ENCODE data around the gene CLIC4.
A peak's percentile ranks its signal among the peaks of the same experiment; 100 is the strongest.

The CLIC4 gene

GRCh38 chr1:24867084-24867870 is 122.0 kb downstream of the CLIC4 start:
- H3K27ac ChIP-seq (ENCODE audit: insufficient read depth in 1 of 2, low read depth in 1 of 2, low read length in 2 of 2, poor library complexity in 1 of 2, severe bottlenecking in 2 of 2): no peak overlapping the region
- H3K9me3 ChIP-seq (ENCODE audit: control extremely low read depth in 1 of 5, control insufficient read depth in 4 of 5, insufficient read depth in 2 of 5, low read depth in 1 of 5, low read length in 4 of 5): no peaks in the 10 kb centered on the region
- DNase-seq: no peak
- ChIA-PET CTCF (interaction anchor here (1.5 kb wide), 1 partner anchor 31 kb away, joined by 4 read pairs; no protein-coding TSS in a partner anchor), POLR2A (no interaction called here)
- H3K4me3 ChIP-seq (ENCODE audit: control insufficient read depth in 1 of 7, extremely low read depth in 1 of 7, insufficient read depth in 4 of 7, low read depth in 2 of 7, low read length in 6 of 7): no peak overlapping the region
- H3K27me3 ChIP-seq (replicated peaks in 2 of 5; ENCODE audit: control insufficient read depth in 4 of 5, insufficient read depth in 5 of 5, low read length in 4 of 5): no peaks in the 10 kb centered on the region
- H3K4me1 ChIP-seq (ENCODE audit: control extremely low read depth in 1 of 4, control insufficient read depth in 4 of 4, insufficient read depth in 4 of 4, low read length in 3 of 4): peaks cover 2 to 77% (median 60%) of the 10 kb centered on the region in 4 experiments
- H3K36me3 ChIP-seq (ENCODE audit: control insufficient read depth in 4 of 4, insufficient read depth in 4 of 4, low read length in 3 of 4): peaks cover 0 to 21% (median 13%) of the 10 kb centered on the region in 4 experiments
- WGBS (ENCODE audit: insufficient coverage): 94% methylated on average over 18 of the region's 18 CpGs

- DNase-seq: no peak
- Histone ChIP-seq H3K36me3 (ENCODE audit: control insufficient read depth in 4 of 4, insufficient read depth in 4 of 4, low read length in 3 of 4) (peaks cover 0 to 21% (median 13%) of the 10 kb centered on the region in 4 experiments), H3K9me3 (ENCODE audit: control extremely low read depth in 1 of 5, control insufficient read depth in 4 of 5, insufficient read depth in 2 of 5, low read depth in 1 of 5, low read length in 4 of 5) (no peaks in the 10 kb centered on the region), H3K4me1 (ENCODE audit: control extremely low read depth in 1 of 4, control insufficient read depth in 4 of 4, insufficient read depth in 4 of 4, low read length in 3 of 4) (peaks cover 2 to 87% (median 66%) of the 10 kb centered on the region in 4 experiments), H3K27me3 (replicated peaks in 2 of 5; ENCODE audit: control insufficient read depth in 4 of 5, insufficient read depth in 5 of 5, low read length in 4 of 5) (no peaks in the 10 kb centered on the region), H3K27ac (ENCODE audit: insufficient read depth in 1 of 2, low read depth in 1 of 2, low read length in 2 of 2, poor library complexity in 1 of 2, severe bottlenecking in 2 of 2) (no peak overlapping the region), H3K4me3 (ENCODE audit: control insufficient read depth in 1 of 7, extremely low read depth in 1 of 7, insufficient read depth in 4 of 7, low read depth in 2 of 7, low read length in 6 of 7) (no peak overlapping the region)
- ChIA-PET POLR2A (no interaction called here), CTCF (interaction anchor here (0.6 to 1.5 kb wide), 6 partner anchors 14 to 45 kb away, joined by 3 to 7 read pairs (median 3); no protein-coding TSS in a partner anchor)
- WGBS (ENCODE audit: insufficient coverage): 92% methylated on average over 12 of the region's 22 CpGs
These were observed 123.0 kb downstream of the CLIC4 start for GRCh38 chr1:24868016-24868875.

- no peaks in the 10 kb centered on the region for H3K27me3 ChIP-seq (replicated peaks in 2 of 5; ENCODE audit: control insufficient read depth in 4 of 5, insufficient read depth in 5 of 5, low read length in 4 of 5)
- H3K27ac ChIP-seq (ENCODE audit: insufficient read depth in 1 of 2, low read depth in 1 of 2, low read length in 2 of 2, poor library complexity in 1 of 2, severe bottlenecking in 2 of 2): peak overlapping the region in 1 of 2 experiments; percentile 62
- peak in 2 of 3 donors; percentile 74 to 77 for DNase-seq
- H3K9me3 ChIP-seq (ENCODE audit: control extremely low read depth in 1 of 5, control insufficient read depth in 4 of 5, insufficient read depth in 2 of 5, low read depth in 1 of 5, low read length in 4 of 5): no peaks in the 10 kb centered on the region
- CTCF ChIA-PET: interaction anchor here (1.1 to 6.2 kb wide), 6 partner anchors 18 to 48 kb away, joined by 3 to 38 read pairs (median 3); no protein-coding TSS in a partner anchor
- H3K36me3 ChIP-seq (ENCODE audit: control insufficient read depth in 4 of 4, insufficient read depth in 4 of 4, low read length in 3 of 4): peaks cover 0 to 18% (median 11%) of the 10 kb centered on the region in 4 experiments
- H3K4me3 ChIP-seq (ENCODE audit: control insufficient read depth in 1 of 7, extremely low read depth in 1 of 7, insufficient read depth in 4 of 7, low read depth in 2 of 7, low read length in 6 of 7): peak overlapping the region; percentile 24 to 74 (median 57)
- POLR2A ChIA-PET: no interaction called here
- H3K4me1 ChIP-seq (ENCODE audit: control extremely low read depth in 1 of 4, control insufficient read depth in 4 of 4, insufficient read depth in 4 of 4, low read length in 3 of 4): peaks cover 2 to 85% (median 50%) of the 10 kb centered on the region in 4 experiments
- 2% methylated on average over 15 of the region's 20 CpGs for WGBS (ENCODE audit: insufficient coverage)
These were observed 125.4 kb downstream of the CLIC4 start for GRCh38 chr1:24870551-24871195.

DNA sequence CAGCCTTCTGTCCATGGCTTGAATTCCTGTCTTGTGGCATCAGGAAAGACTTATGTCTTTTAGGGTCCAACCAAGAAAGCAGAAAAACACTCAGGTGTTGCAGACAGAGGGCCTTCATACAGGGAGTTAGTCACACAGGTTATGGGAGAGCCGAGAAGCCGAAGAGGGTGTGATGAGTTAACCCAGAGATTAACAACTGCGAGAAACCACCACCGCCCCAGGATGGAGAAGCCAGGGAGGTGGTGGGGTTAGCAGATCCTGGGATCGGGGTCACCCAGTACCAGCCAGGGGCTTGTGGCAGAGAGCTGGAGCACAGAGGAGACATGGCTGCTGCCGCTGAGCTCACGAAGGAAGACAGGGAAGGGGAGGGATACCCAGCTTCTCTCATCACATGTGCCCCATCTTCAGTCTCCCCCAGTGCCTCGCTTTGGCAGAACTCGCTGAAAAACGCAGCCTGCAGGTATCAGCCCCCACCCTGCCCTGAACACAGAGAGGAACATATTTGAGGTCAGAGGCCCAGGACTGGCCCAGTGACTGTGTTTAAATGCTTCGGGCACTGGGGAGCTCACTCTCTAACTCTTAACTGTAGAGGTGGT is 126.2 kb downstream of the CLIC4 start:
- DNase-seq: no peak
- H3K27ac ChIP-seq (ENCODE audit: insufficient read depth in 1 of 2, low read depth in 1 of 2, low read length in 2 of 2, poor library complexity in 1 of 2, severe bottlenecking in 2 of 2): peak overlapping the region in 1 of 2 experiments; percentile 62
- CTCF ChIA-PET: interaction anchor here (0.8 to 6.2 kb wide), 8 partner anchors 12 to 239 kb away, joined by 3 to 38 read pairs (median 3); no protein-coding TSS in a partner anchor
- no peaks in the 10 kb centered on the region for H3K9me3 ChIP-seq (ENCODE audit: control extremely low read depth in 1 of 5, control insufficient read depth in 4 of 5, insufficient read depth in 2 of 5, low read depth in 1 of 5, low read length in 4 of 5)
- peaks cover 2 to 88% (median 50%) of the 10 kb centered on the region in 4 experiments for H3K4me1 ChIP-seq (ENCODE audit: control extremely low read depth in 1 of 4, control insufficient read depth in 4 of 4, insufficient read depth in 4 of 4, low read length in 3 of 4)
- peaks cover 0 to 15% (median 10%) of the 10 kb centered on the region in 4 experiments for H3K36me3 ChIP-seq (ENCODE audit: control insufficient read depth in 4 of 4, insufficient read depth in 4 of 4, low read length in 3 of 4)
- peak overlapping the region in 5 of 7 experiments; percentile 24 to 74 (median 60) for H3K4me3 ChIP-seq (ENCODE audit: control insufficient read depth in 1 of 7, extremely low read depth in 1 of 7, insufficient read depth in 4 of 7, low read depth in 2 of 7, low read length in 6 of 7)
- 75% methylated on average over 9 of the region's 11 CpGs for WGBS (ENCODE audit: insufficient coverage)
- no peaks in the 10 kb centered on the region for H3K27me3 ChIP-seq (replicated peaks in 2 of 5; ENCODE audit: control insufficient read depth in 4 of 5, insufficient read depth in 5 of 5, low read length in 4 of 5)
- POLR2A ChIA-PET: interaction anchor here (1.1 to 1.5 kb wide), 2 partner anchors 151 to 376 kb away, joined by 3 to 5 read pairs; partner anchors contain the start of gene RSRP1

DNA sequence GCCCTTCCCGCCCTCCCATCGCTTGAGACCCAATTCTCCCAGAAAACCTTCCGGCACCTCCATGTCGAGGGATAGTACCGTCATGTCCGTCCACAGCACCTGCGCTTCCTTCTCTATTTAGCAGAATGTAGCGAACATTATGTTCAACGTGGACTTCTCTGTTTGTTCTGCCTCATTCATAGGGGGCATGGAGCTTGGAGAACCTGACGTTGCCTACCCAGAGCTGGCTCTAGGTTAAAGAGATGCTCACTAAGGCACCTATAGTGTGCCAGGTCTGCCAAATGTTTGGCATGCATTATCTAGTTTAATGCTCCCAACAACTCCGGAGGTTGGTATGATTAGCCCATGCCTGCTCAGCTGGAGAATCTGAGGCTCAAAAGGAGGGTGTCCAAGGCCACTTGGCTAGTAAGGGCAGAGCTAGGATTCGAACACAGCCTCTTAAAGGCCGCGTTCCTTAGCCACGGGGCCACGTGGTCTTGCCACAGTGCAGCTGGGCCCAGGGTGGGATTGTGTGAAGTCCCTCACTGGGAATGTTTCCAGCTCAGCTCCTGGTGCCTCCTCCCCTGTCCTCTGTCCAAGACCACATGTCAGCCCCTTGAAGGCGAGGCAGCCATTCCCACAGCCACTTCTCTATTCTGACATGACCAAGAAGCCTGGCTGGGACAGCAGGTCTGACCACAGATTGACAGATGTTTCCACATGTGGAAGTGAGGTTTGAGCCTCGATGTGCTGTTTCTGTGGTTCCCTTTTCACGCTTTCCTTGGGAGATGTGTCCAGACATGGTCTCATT is 127.0 kb downstream of the CLIC4 start:
- Histone ChIP-seq H3K36me3 (ENCODE audit: control insufficient read depth in 4 of 4, insufficient read depth in 4 of 4, low read length in 3 of 4) (peaks cover 0 to 6% (median 3%) of the 10 kb centered on the region in 4 experiments), H3K9me3 (ENCODE audit: control extremely low read depth in 1 of 5, control insufficient read depth in 4 of 5, insufficient read depth in 2 of 5, low read depth in 1 of 5, low read length in 4 of 5) (no peaks in the 10 kb centered on the region), H3K4me3 (ENCODE audit: control insufficient read depth in 1 of 7, extremely low read depth in 1 of 7, insufficient read depth in 4 of 7, low read depth in 2 of 7, low read length in 6 of 7) (peak overlapping the region in 2 of 7 experiments; percentile 43 to 60), H3K4me1 (ENCODE audit: control extremely low read depth in 1 of 4, control insufficient read depth in 4 of 4, insufficient read depth in 4 of 4, low read length in 3 of 4) (peaks cover 2 to 79% (median 50%) of the 10 kb centered on the region in 4 experiments), H3K27me3 (replicated peaks in 2 of 5; ENCODE audit: control insufficient read depth in 4 of 5, insufficient read depth in 5 of 5, low read length in 4 of 5) (no peaks in the 10 kb centered on the region), H3K27ac (ENCODE audit: insufficient read depth in 1 of 2, low read depth in 1 of 2, low read length in 2 of 2, poor library complexity in 1 of 2, severe bottlenecking in 2 of 2) (peak overlapping the region in 1 of 2 experiments; percentile 62)
- 16% methylated on average over 15 of the region's 19 CpGs for WGBS (ENCODE audit: insufficient coverage)
- ChIA-PET CTCF (interaction anchor here (0.8 to 6.2 kb wide), 10 partner anchors 8 to 332 kb away, joined by 3 to 38 read pairs (median 3); no protein-coding TSS in a partner anchor), POLR2A (interaction anchor here (0.5 to 2.2 kb wide), 5 partner anchors 23 to 921 kb away, joined by 3 to 11 read pairs (median 4); partner anchors contain the start of gene RSRP1)
- peak; percentile 77 to 97 (median 96) for DNase-seq
